Measurements from ENCODE around the gene TSPAN32.

GRCh38 chr11:2300290-2300935 lies 1.4 kb upstream of the TSPAN32 start:
- TF ChIP-seq EZH2 (IDR thresholded peaks at IDR 0.05; ENCODE audit: low read length, missing control alignments) (no peak), CTCF (conservative IDR thresholded peaks at IDR 0.05 in 1 of 2, IDR thresholded peaks at IDR 0.05 in 1 of 2; ENCODE audit: low read depth in 1 of 2, low read length in 2 of 2) (no peak)

All from fibroblast of lung (primary cell).